Ascending aorta (tissue), 2 donors: ENCODE results near the gene TMUB1. TPM values are rescaled to one million over a fixed set of nuclear protein-coding genes. Genes with fewer than 3 reads are reported as not detected.

ENCODE experiments used
- DNase-seq, 2 donors: peaks; one replicate each; pipeline ENCODE4 v3.0.0-alpha.2; 2019; ENCODE audit warnings: low spot score in 2 of 2
- H3K27ac ChIP-seq, 2 donors: fragments of 200-600 bp; sonication (generic); one replicate each; pipeline ENCODE4 v1.5.1; 2016 to 2017; ENCODE audit warnings: mild to moderate bottlenecking in 1 of 2
- H3K27me3 ChIP-seq: fragments of 200-600 bp; sonication (generic); one replicate; pipeline ENCODE4 v1.5.1; 2017
- H3K36me3 ChIP-seq, 2 donors: fragments of 200-600 bp; sonication (generic); one replicate each; pipeline ENCODE4 v1.5.1; 2016
- H3K4me1 ChIP-seq, 2 donors: fragments of 200-600 bp; sonication (generic); one replicate each; pipeline ENCODE4 v1.5.1; 2016 to 2017; ENCODE audit warnings: mild to moderate bottlenecking in 1 of 2
- H3K4me3 ChIP-seq, 2 donors: fragments of 200-600 bp; sonication (generic); one replicate each; pipeline ENCODE4 v1.5.1; 2016 to 2017; ENCODE audit warnings: mild to moderate bottlenecking in 1 of 2
- H3K9me3 ChIP-seq, 2 donors: fragments of 200-600 bp; sonication (generic); one replicate each; pipeline ENCODE4 v1.5.1; 2016
- CTCF ChIP-seq, 3 experiments: fragments of 200-600 bp in 2 of 3; fragments of 450-650 bp in 1 of 3; sonication (generic) in 2 of 3; IDR thresholded peaks; one replicate each; pipeline ENCODE4 v1.5.1; 2016 to 2019; ENCODE audit warnings: antibody characterized with exemption in 3 of 3, mild to moderate bottlenecking in 1 of 3, moderate library complexity in 1 of 3
- intact Hi-C: fragments of 100-400 bp; cut with DNase I; formaldehyde crosslinking; loops from one replicate; pipeline ENCODE4 v1.15.1; 2023
- total RNA-seq: library from RNA; depleted of rRNA; stranded (reverse); fragments of >200 nt; gene quantifications from one replicate; pipeline ENCODE4 v1.1.0, GENCODE V29; 2016

The TMUB1 gene
- total RNA-seq, 1 donor from 2014 or later, result 143 TPM

GRCh38 chr7:151129960-151130591, 46.8 kb upstream of the TMUB1 start:
- H3K27me3 ChIP-seq, result no peaks in the 10 kb centered on the region
- intact Hi-C loops, result no loop called here
- peaks cover 45 to 70% of the 10 kb centered on the region in 2 donors for H3K36me3 ChIP-seq
- no peaks in the 10 kb centered on the region for H3K9me3 ChIP-seq
- no peak for DNase-seq
- no peak overlapping the region for H3K27ac ChIP-seq
- peaks cover 3 to 5% of the 10 kb centered on the region in 2 donors for H3K4me1 ChIP-seq
- H3K4me3 ChIP-seq, result no peak overlapping the region
- no peak for TF ChIP-seq CTCF (IDR thresholded peaks at IDR 0.05)

- intact Hi-C loops, result no loop called here
- H3K27ac ChIP-seq, result no peak overlapping the region
- no peak for DNase-seq
- H3K36me3 ChIP-seq, result peaks cover 38 to 63% of the 10 kb centered on the region in 2 donors
- no peak overlapping the region for H3K4me3 ChIP-seq
- no peaks in the 10 kb centered on the region for H3K27me3 ChIP-seq
- TF ChIP-seq CTCF (IDR thresholded peaks at IDR 0.05), result no peak
- peaks cover 3 to 5% of the 10 kb centered on the region in 2 donors for H3K4me1 ChIP-seq
- no peaks in the 10 kb centered on the region for H3K9me3 ChIP-seq
These were observed 46.0 kb upstream of the TMUB1 start for GRCh38 chr7:151129117-151129959.

- H3K27ac ChIP-seq, result no peak overlapping the region
- H3K36me3 ChIP-seq, result peaks cover 37 to 59% of the 10 kb centered on the region in 2 donors
- peaks cover 3 to 5% of the 10 kb centered on the region in 2 donors for H3K4me1 ChIP-seq
- intact Hi-C loops, result no loop called here
- no peak for TF ChIP-seq CTCF (IDR thresholded peaks at IDR 0.05)
- no peaks in the 10 kb centered on the region for H3K27me3 ChIP-seq
- no peak for DNase-seq
- no peaks in the 10 kb centered on the region for H3K9me3 ChIP-seq
- H3K4me3 ChIP-seq, result no peak overlapping the region
These were observed 45.4 kb upstream of the TMUB1 start for GRCh38 chr7:151128716-151129115.

GRCh38 chr7:151128144-151128543, 44.9 kb upstream of the TMUB1 start:
- no peak for DNase-seq
- Histone ChIP-seq H3K4me3 (no peak overlapping the region), H3K4me1 (peaks cover 3 to 5% of the 10 kb centered on the region in 2 donors), H3K27me3 (no peaks in the 10 kb centered on the region), H3K9me3 (no peaks in the 10 kb centered on the region), H3K36me3 (peaks cover 37 to 59% of the 10 kb centered on the region in 2 donors), H3K27ac (no peak overlapping the region)
- intact Hi-C loops, result no loop called here
- TF ChIP-seq CTCF (IDR thresholded peaks at IDR 0.05), result no peak

- peaks cover 24 to 54% of the 10 kb centered on the region in 2 donors for H3K36me3 ChIP-seq
These were observed 43.3 kb upstream of the TMUB1 start for GRCh38 chr7:151126491-151127137.

More at GRCh38 chr7:151126491-151127137, 43.3 kb upstream of the TMUB1 start:
- intact Hi-C loops, result no loop called here
- Histone ChIP-seq H3K9me3 (no peaks in the 10 kb centered on the region), H3K27me3 (no peaks in the 10 kb centered on the region), H3K4me1 (peaks cover 3 to 5% of the 10 kb centered on the region in 2 donors), H3K27ac (no peak overlapping the region), H3K4me3 (peak overlapping the region in 1 of 2 donors; percentile 68)
- DNase-seq, result no peak
- TF ChIP-seq CTCF (IDR thresholded peaks at IDR 0.05), result no peak
